HG02870 (cell line): Measurements from ENCODE around the gene MMP13.
"Not testable (repeated sequence)": the region's sequence is repeated elsewhere in the genome, so short reads cannot be mapped to it uniquely, and the experiment has no call there.

ENCODE experiments used
- ATAC-seq: cut with Tn5 transposase; IDR thresholded peaks from one replicate; pipeline ENCODE4 v1.9.1; 2021; ENCODE audit warnings: mild to moderate bottlenecking, moderate library complexity; ENCODE audit not compliant: unreplicated experiment

The MMP13 gene

DNA sequence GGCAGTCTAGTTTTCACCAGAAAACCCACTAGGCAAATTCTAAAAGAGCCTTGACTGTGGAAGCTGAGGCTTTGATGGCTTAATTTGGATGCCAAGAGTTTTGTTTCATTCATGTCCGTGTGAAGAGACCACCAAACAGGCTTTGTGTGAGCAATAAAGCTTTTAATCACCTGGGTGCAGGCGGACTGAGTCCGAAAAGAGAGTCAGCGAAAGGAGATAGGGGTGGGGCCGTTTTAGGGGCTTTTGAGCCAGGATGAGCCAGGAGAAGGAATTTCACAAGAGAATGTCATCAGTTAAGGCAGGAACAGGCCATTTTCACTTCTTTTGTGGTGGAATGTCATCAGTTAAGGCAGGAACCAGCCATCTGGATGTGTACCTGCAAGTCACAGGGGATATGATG lies 51.6 kb downstream of the MMP13 start:
- not testable (repeated sequence) for ATAC-seq

DNA sequence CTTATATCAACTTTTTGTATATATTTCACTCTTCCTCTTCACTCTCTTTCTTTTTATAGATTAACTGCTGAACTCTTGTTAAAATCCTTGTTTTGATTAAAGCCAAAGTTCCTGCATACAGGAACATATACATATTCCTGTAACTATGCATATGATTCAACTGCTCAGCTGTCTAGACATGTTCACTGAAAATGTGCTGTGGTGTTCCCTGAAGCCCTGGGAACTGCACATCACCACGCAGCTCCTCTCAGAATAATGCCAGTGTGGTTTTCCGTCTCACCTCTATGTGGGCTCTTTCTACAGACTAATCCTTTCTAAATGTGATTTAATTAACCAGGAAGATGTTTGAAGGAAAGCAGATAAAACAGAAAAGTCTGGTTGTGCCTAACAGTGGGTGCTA lies 55.2 kb downstream of the MMP13 start:
- ATAC-seq, result no peak
